Measurements from ENCODE around the gene ADCY2. TPM values are rescaled to one million over a fixed set of nuclear protein-coding genes. Genes with fewer than 3 reads are reported as not detected.

Gene ADCY2
- total RNA-seq, 1 donor from 2014 or later, result 1.5 TPM

GRCh38 chr5:7533941-7534340 is 138.0 kb downstream of the ADCY2 start:
- TF ChIP-seq CTCF (IDR thresholded peaks at IDR 0.05; ENCODE audit: unreplicated experiment), result no peak
- no peaks in the 10 kb centered on the region for H3K9me3 Mint-ChIP-seq (ENCODE audit: unreplicated experiment)
- no peak overlapping the region for H3K27ac Mint-ChIP-seq (ENCODE audit: unreplicated experiment)
- H3K27me3 Mint-ChIP-seq (ENCODE audit: unreplicated experiment), result no peaks in the 10 kb centered on the region
- DNase-seq (ENCODE audit: low spot score), result no peak
- no peaks in the 10 kb centered on the region for H3K4me1 Mint-ChIP-seq (ENCODE audit: unreplicated experiment)
- H3K36me3 Mint-ChIP-seq (ENCODE audit: low read depth, unreplicated experiment), result no peaks in the 10 kb centered on the region
- H3K4me3 Mint-ChIP-seq (ENCODE audit: unreplicated experiment), result no peak overlapping the region

GRCh38 chr5:7534505-7534904 is 138.6 kb downstream of the ADCY2 start:
- Mint-ChIP-seq H3K4me1 (ENCODE audit: unreplicated experiment) (no peaks in the 10 kb centered on the region), H3K27me3 (ENCODE audit: unreplicated experiment) (no peaks in the 10 kb centered on the region), H3K4me3 (ENCODE audit: unreplicated experiment) (no peak overlapping the region), H3K36me3 (ENCODE audit: low read depth, unreplicated experiment) (no peaks in the 10 kb centered on the region), H3K9me3 (ENCODE audit: unreplicated experiment) (no peaks in the 10 kb centered on the region), H3K27ac (ENCODE audit: unreplicated experiment) (no peak overlapping the region)
- TF ChIP-seq CTCF (IDR thresholded peaks at IDR 0.05; ENCODE audit: unreplicated experiment), result no peak
- DNase-seq (ENCODE audit: low spot score), result no peak

GRCh38 chr5:7537573-7537972 is 141.6 kb downstream of the ADCY2 start:
- Mint-ChIP-seq H3K9me3 (ENCODE audit: unreplicated experiment) (no peaks in the 10 kb centered on the region), H3K4me1 (ENCODE audit: unreplicated experiment) (no peaks in the 10 kb centered on the region), H3K36me3 (ENCODE audit: low read depth, unreplicated experiment) (no peaks in the 10 kb centered on the region), H3K27me3 (ENCODE audit: unreplicated experiment) (no peaks in the 10 kb centered on the region), H3K27ac (ENCODE audit: unreplicated experiment) (no peak overlapping the region), H3K4me3 (ENCODE audit: unreplicated experiment) (no peak overlapping the region)
- no peak for DNase-seq (ENCODE audit: low spot score)
- no peak for TF ChIP-seq CTCF (IDR thresholded peaks at IDR 0.05; ENCODE audit: unreplicated experiment)

- H3K27me3 Mint-ChIP-seq (ENCODE audit: unreplicated experiment), result no peaks in the 10 kb centered on the region
- no peak overlapping the region for H3K27ac Mint-ChIP-seq (ENCODE audit: unreplicated experiment)
- H3K9me3 Mint-ChIP-seq (ENCODE audit: unreplicated experiment), result no peaks in the 10 kb centered on the region
- DNase-seq (ENCODE audit: low spot score), result no peak
- no peak for TF ChIP-seq CTCF (IDR thresholded peaks at IDR 0.05; ENCODE audit: unreplicated experiment)
- H3K4me1 Mint-ChIP-seq (ENCODE audit: unreplicated experiment), result no peaks in the 10 kb centered on the region
- H3K36me3 Mint-ChIP-seq (ENCODE audit: low read depth, unreplicated experiment), result no peaks in the 10 kb centered on the region
- H3K4me3 Mint-ChIP-seq (ENCODE audit: unreplicated experiment), result no peak overlapping the region
Measured at GRCh38 chr5:7539571-7539970, 143.6 kb downstream of the ADCY2 start.

- no peak overlapping the region for H3K27ac Mint-ChIP-seq (ENCODE audit: unreplicated experiment)
- H3K9me3 Mint-ChIP-seq (ENCODE audit: unreplicated experiment), result no peaks in the 10 kb centered on the region
- DNase-seq (ENCODE audit: low spot score), result no peak
- no peaks in the 10 kb centered on the region for H3K36me3 Mint-ChIP-seq (ENCODE audit: low read depth, unreplicated experiment)
- H3K4me3 Mint-ChIP-seq (ENCODE audit: unreplicated experiment), result no peak overlapping the region
- no peaks in the 10 kb centered on the region for H3K4me1 Mint-ChIP-seq (ENCODE audit: unreplicated experiment)
- no peak for TF ChIP-seq CTCF (IDR thresholded peaks at IDR 0.05; ENCODE audit: unreplicated experiment)
- H3K27me3 Mint-ChIP-seq (ENCODE audit: unreplicated experiment), result no peaks in the 10 kb centered on the region
Measured at GRCh38 chr5:7540736-7541485, 145.0 kb downstream of the ADCY2 start.

Data from endothelial cell (in vitro differentiated cells).